ELF-1 (cell line): ENCODE results near the gene CATSPERZ.
"Not testable (repeated sequence)": the region's sequence is repeated elsewhere in the genome, so short reads cannot be mapped to it uniquely, and the experiment has no call there.

ENCODE experiments used
- DNase-seq: peaks from one replicate; pipeline ENCODE4 v3.0.0-alpha.2; 2016; ENCODE audit warnings: low read depth, low spot score

The CATSPERZ gene

GRCh38 chr11:64318766-64319761, 18.9 kb downstream of the CATSPERZ start:
- no peak for DNase-seq

GRCh38 chr11:64320556-64320955, 20.4 kb downstream of the CATSPERZ start:
- no peak for DNase-seq

- no peak for DNase-seq
Measured at GRCh38 chr11:64321026-64321425, 20.9 kb downstream of the CATSPERZ start.

- no peak for DNase-seq
Measured at GRCh38 chr11:64321533-64321932, 21.4 kb downstream of the CATSPERZ start.

GRCh38 chr11:64322925-64323260, 22.7 kb downstream of the CATSPERZ start:
- DNase-seq = no peak

- DNase-seq = no peak
Measured at GRCh38 chr11:64323373-64323772, 23.2 kb downstream of the CATSPERZ start.

- DNase-seq = not testable (repeated sequence)
Measured at GRCh38 chr11:64323984-64324383, 23.8 kb downstream of the CATSPERZ start.

- no peak for DNase-seq
Measured at GRCh38 chr11:64324692-64325469, 24.7 kb downstream of the CATSPERZ start.

- DNase-seq = no peak
Measured at GRCh38 chr11:64327375-64327774, 27.2 kb downstream of the CATSPERZ start.

GRCh38 chr11:64327993-64328392, 27.8 kb downstream of the CATSPERZ start:
- DNase-seq = no peak

- DNase-seq = no peak
Measured at GRCh38 chr11:64330888-64331287, 30.7 kb downstream of the CATSPERZ start.

- DNase-seq = peak; percentile 53
Measured at GRCh38 chr11:64331569-64332371, 31.6 kb downstream of the CATSPERZ start.

GRCh38 chr11:64333556-64333955, 33.4 kb downstream of the CATSPERZ start:
- no peak for DNase-seq

- DNase-seq = peak; percentile 93
Measured at GRCh38 chr11:64334764-64335735, 34.9 kb downstream of the CATSPERZ start.

GRCh38 chr11:64337538-64338249, 37.5 kb downstream of the CATSPERZ start:
- no peak for DNase-seq

GRCh38 chr11:64338716-64339115, 38.6 kb downstream of the CATSPERZ start:
- no peak for DNase-seq

- no peak for DNase-seq
Measured at GRCh38 chr11:64339286-64339685, 39.1 kb downstream of the CATSPERZ start.

- DNase-seq = no peak
Measured at GRCh38 chr11:64339754-64340408, 39.7 kb downstream of the CATSPERZ start, which contains the start of gene CCDC88B. CCDC88B (plus strand) TSS chr11:64340204; CDS start chr11:64340267, 63 bp downstream.

GRCh38 chr11:64340671-64341335, 40.6 kb downstream of the CATSPERZ start:
- peak; percentile 88 for DNase-seq
